ENCODE data around the gene ASPDH.

The ASPDH gene

DNA sequence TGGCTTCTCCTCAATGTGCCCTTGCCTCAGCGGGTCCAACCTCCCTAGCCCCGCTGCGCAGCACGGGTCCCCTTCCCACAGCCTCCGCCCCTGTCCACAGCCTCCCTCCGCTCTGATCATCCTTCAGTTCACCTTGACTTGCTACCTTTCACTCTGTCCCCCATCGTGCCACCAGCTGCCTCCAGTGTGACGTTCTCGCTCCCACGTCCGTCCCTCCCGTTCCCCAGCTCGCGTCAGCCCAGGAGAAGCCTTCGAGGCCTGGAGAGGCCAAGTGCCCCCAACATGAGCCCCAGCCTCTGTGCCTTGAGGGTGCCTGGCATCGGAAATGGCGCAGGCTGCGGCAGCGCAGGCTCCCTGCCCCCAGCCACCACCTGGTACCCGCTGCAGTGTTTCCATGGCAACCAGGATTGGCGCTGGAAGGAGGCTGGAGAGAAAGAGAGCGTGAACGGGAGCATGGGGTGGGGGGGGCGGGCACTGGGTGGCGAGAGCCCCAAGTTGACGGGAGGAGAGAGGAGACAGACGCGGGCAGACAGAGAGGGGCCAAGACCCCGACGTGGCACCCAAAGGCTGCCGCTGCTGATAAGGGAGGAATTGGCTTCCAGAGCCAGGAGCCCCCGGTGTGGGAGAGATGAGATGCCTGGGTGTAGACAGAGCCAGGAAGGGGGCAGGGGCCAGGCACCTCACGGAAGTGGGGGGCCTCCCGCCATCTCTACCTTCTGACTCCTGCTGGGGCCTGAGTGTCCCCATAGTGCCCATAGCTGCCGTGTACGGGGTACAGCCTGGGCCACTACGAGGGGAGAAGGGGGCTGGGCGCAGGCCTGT is 844 bp upstream of the ASPDH start:
- DNase-seq (ENCODE audit: low read depth) = no peak

- no peak for DNase-seq (ENCODE audit: low read depth)
Observed at GRCh38 chr19:50512999-50513745, 541 bp downstream of the ASPDH start.

- DNase-seq (ENCODE audit: low read depth) = no peak
Observed at GRCh38 chr19:50512112-50512998, 1.4 kb downstream of the ASPDH start.

DNA sequence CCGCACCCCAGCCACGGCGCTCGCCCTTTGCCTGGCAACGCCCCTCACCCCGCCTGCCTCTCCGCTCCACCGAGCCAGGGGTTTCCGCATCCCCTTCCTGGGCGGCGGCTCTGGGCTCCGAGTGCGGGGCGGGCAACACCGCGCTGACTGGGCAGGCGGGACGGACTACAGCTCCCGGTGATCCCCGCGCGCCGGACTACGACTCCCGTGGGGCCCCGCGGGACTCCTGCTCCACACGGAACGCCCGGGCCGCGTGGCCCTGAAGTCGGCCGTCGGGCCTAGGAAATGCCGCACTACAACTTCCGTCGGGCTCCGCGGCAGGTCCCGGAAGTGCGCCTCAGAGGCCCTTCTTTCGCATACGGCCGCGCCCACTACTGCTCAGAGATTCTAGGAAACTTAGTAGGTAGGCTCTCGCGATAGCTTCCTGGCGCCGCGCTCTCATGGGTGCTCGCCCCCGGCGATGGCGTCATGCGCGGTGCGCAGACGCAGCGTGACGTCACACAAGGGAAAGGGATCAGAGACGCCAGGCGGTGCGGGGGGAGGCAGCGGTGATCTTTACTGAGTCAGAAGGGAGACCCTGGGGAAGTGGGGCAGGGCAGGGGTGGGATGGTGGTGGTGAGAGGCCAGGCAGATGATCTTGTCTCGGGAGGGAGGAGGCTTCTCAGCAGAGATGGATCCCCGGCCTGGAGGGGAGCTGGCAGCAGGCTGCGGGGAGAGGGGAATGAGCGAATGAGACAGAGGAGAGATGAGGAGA is 2.5 kb downstream of the ASPDH start, which contains the start of gene JOSD2:
JOSD2 (minus strand) TSS at position 123 of the 754 bp plus-strand sequence. CDS start 760 bp downstream, outside the sequence.
- peak; percentile 94 for DNase-seq (ENCODE audit: low read depth)

- no peak for DNase-seq (ENCODE audit: low read depth)
Observed at GRCh38 chr19:50510700-50511068, 3.0 kb downstream of the ASPDH start.

DNA sequence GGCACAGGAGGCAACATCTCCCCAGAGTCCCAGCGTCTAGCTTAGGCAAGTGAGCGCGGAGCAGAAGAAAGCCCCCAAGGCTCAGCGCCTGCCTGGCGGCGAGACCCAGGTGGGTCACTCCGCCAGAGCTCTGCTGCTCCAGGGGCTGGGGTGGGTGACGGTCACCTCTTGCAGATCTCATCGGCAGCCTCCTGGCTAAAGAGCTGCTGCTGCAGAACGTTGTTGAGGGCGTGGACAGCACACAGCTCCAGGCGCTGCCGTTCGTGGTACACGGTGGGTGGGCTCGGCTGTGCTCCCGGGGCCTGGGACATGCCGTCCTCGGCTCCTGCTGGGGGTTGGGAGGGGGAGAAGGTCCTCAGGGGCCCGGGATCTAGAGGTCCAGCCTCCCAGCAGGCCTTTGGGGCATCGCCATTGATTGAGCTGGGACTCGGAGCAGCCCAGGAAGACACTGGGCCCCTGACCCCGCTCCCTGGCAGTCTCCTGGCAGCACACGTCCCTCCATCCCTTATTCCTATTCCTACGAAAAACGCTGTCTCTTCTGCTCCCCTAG is 3.5 kb downstream of the ASPDH start:
- no peak for DNase-seq (ENCODE audit: low read depth)

GRCh38 chr19:50509366-50509765 is 4.3 kb downstream of the ASPDH start:
- DNase-seq (ENCODE audit: low read depth) = no peak

GRCh38 chr19:50508843-50509190 is 4.9 kb downstream of the ASPDH start:
- DNase-seq (ENCODE audit: low read depth) = no peak

GRCh38 chr19:50507376-50507775 is 6.3 kb downstream of the ASPDH start:
- no peak for DNase-seq (ENCODE audit: low read depth)

GRCh38 chr19:50506700-50507099 is 7.0 kb downstream of the ASPDH start:
- DNase-seq (ENCODE audit: low read depth) = no peak

DNA sequence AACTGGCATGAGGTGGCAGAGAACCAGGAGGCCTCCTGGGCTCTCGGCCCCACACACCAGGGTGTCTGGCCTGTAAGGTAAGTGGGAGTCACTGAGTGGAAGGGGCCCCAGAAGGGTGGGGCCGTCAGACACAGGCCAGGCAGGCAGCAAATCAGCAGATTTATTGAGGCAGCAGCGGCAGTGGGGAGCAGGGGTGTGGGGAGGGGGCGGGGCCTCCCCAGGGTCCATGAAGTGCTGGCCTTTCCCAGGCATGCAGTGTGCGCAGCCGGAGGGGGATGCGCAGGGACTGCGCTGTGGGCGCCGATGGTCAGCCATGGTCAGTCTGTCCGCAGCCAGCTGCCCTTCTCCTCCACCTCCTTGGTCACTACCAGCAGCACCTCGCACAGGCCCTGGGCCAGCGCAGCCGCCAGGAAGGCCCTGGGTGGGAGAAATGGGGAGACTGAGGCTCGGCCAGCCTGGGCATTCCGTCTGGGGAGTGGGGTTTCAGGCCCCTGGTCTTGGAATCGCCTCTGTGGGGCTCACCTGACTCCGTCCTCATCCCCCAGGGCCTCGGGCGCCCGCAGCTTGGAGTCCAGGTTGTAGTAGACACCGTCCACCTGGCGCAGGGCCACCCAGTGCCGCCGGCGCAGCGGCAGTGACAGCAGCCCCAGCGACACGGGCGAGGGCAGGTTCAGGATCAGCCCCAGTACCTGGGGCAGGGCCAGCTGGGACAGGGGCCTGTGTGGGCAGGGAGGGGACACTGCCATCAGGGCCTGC is 7.7 kb downstream of the ASPDH start:
- no peak for DNase-seq (ENCODE audit: low read depth)

DNA sequence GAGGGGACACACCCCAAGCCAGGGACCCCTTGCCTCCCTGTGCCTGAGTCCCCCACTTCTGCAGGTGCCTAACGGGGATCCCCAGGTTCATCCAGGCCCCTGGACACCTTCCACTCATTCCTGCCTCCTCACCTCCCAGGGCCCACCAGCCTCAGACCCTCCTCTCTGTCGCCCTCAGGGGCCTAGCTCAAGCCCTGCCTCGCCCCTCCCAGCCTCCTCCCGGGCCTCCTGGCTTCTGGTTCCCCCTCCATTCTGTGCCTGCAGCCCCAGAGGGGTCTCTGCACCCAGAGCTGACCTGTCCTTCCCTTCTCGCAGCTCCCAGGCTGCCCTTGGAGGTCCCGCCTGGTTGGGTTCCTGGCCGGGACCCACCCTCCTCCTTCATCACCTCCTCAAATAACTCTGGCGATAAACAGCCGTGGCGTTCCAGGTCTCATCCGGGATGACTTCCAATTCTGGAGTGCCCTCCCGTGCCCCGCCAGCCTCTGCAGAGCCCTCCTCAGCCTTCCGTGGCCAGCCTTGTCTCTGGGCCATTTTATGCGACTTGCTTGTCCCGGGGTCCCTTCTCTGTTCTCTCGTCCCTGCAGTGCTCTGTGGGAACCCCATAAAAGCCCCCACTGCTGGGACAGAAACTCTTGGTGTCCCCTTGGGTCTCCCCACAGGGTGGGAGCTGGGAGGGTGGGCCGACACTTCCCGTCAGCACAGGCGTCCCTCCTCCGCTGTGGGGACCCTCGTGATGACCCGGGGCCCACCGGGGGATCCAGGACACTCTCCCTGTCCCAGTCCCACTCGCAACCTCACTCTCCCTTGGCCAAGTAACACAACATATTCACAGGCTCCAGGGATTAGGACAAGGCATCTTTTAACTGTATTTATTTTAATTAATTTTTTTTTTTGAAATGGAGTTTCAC is 11.9 kb downstream of the ASPDH start:
- no peak for DNase-seq (ENCODE audit: low read depth)

DNA sequence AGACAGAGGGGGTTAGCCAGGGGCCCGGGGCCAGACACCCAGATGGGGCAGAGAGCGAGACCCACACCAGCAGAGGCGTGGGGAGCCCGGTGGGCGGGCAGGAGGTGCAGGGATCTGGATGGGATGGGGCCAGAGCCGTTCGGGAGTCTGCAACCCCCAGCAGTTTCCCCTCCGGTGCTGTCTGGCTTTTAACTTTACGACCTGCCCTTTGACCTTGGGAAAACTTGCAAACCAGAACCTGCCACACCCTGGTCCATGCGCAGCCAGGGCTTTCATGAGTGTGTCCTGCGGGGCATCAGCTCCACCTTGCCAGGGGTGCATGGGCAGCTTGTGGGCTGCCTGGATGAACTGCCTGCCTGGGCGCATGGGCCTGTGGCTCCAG is 12.5 kb downstream of the ASPDH start:
- no peak for DNase-seq (ENCODE audit: low read depth)

DNA sequence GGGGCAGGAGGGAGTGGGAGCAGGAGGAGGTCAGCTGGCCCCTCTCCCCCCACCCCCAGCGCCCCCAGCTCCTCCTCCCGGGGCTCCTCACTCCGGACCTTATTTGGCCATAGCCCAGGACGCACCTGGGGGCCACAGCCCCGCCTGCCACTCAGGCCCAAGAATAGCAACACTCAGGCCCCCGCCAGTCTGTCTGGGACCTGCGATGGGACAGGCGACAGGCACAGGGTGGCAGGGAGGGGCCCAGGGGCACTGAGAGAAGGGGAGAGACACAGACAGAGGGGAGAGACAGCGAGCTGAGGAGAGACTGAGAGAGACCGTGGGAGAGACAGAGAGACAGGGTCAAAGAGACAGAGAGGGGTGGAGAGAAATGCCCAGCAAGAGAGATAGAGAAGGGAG is 13.0 kb downstream of the ASPDH start:
- no peak for DNase-seq (ENCODE audit: low read depth)

DNA sequence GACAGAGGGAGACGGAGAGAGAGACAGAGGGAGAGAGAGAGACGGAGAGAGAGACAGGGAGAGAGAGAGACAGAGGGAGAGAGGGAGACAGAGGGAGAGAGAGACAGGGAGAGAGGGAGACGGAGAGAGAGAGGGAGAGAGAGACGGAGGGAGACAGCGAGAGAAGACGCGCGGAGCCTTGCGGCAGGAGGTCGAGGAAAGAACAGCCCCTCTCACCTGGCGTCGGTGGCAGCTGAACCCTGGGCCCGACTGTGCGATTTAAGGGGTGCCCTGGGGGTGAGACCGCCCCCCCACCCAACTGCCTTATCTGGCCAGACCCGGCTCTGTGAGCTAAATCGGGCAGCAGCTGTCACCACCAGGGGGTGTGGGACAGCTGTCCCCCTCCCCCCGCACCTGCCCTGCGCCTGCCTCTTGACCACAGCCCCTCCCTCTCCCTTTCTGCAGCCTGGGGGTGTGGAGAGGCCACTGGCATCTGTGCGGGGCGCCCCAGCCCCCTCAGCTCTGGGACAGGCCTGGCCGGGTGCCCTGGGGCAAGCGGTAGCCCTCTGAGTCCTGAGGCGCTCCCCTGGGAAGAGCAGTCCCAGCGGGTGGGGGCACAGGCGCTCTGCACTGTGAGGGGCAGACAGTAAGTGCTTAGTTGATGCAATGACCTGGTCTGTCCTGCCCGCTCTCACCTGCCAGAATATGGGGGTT is 13.5 kb downstream of the ASPDH start:
- no peak for DNase-seq (ENCODE audit: low read depth)

- no peak for DNase-seq (ENCODE audit: low read depth)
Observed at GRCh38 chr19:50498219-50499056, 15.3 kb downstream of the ASPDH start.

- DNase-seq (ENCODE audit: low read depth) = no peak
Observed at GRCh38 chr19:50497022-50497405, 16.7 kb downstream of the ASPDH start.

All from activated T-cell treated with anti-CD3 and anti-CD28 coated beads for 48 hours (primary cell).